Caco-2 (cell line): ENCODE measurements around the gene ASPG. TPM values are rescaled to one million over a fixed set of nuclear protein-coding genes. Genes with fewer than 3 reads are reported as not detected.
A peak's percentile ranks its signal among the peaks of the same experiment; 100 is the strongest.

Experiments used
- BruUV-seq: library from RNA; stranded (reverse); fragments of 400-500 nt; replicated peaks from 2 replicates; lab custom pipeline; 2021; lab: Mats Ljungman, UMichigan
- CTCF ChIA-PET: fragments of 300-600 bp; sonication (Branson Sonifier 250); formaldehyde crosslinking; loops from one replicate; lab custom pipeline; 2022; ENCODE audit warnings: antibody characterized with exemption; lab: Charles Lee
- POLR2A ChIA-PET: fragments of 300-600 bp; sonication (Branson Sonifier 250); formaldehyde crosslinking; loops from one replicate; lab custom pipeline; 2022; ENCODE audit warnings: antibody characterized with exemption; lab: Charles Lee
- DNase-seq, 2 experiments: peaks; one replicate each; pipeline versions ENCODE4 v3.0.0 to v3.0.0-alpha.2; 2020 to 2022
- H3K27me3 ChIP-seq: replicated peaks from 2 replicates; pipeline ENCODE4 v1.6.0; 2011; ENCODE audit warnings: low read length; ENCODE audit not compliant: control insufficient read depth, insufficient read depth
- H3K36me3 ChIP-seq: 2 replicates; pipeline ENCODE4 v1.5.1; 2011; ENCODE audit warnings: low read length; ENCODE audit not compliant: control insufficient read depth, insufficient read depth
- H3K4me1 ChIP-seq: fragments of 250-450 bp; sonication (Bioruptor Pico); 2 replicates; pipeline ENCODE4 v1.5.1; 2020; ENCODE audit warnings: mild to moderate bottlenecking
- H3K4me3 ChIP-seq: 2 replicates; pipeline ENCODE4 v1.5.1; 2011; ENCODE audit warnings: low read depth, mild to moderate bottlenecking, control low read depth, low read length
- H3K9me3 ChIP-seq: fragments of 250-450 bp; sonication (Bioruptor Pico); 2 replicates; pipeline ENCODE4 v1.5.1; 2020; ENCODE audit warnings: mild to moderate bottlenecking, moderate library complexity
- H3K27ac Mint-ChIP-seq: one replicate; pipeline ENCODE4 v1.8.0; 2022; ENCODE audit warnings: mixed read lengths; ENCODE audit not compliant: unreplicated experiment
- H3K27me3 Mint-ChIP-seq: one replicate; pipeline ENCODE4 v1.8.0; 2022; ENCODE audit warnings: mixed read lengths; ENCODE audit not compliant: insufficient read depth, unreplicated experiment
- H3K36me3 Mint-ChIP-seq: one replicate; pipeline ENCODE4 v1.8.0; 2022; ENCODE audit warnings: mild to moderate bottlenecking, mixed read lengths; ENCODE audit not compliant: insufficient read depth, unreplicated experiment
- H3K4me1 Mint-ChIP-seq: one replicate; pipeline ENCODE4 v1.8.0; 2022; ENCODE audit warnings: low read depth, mixed read lengths; ENCODE audit not compliant: unreplicated experiment
- H3K4me3 Mint-ChIP-seq: one replicate; pipeline ENCODE4 v1.8.0; 2022; ENCODE audit warnings: mild to moderate bottlenecking, moderate library complexity, mixed read lengths; ENCODE audit not compliant: unreplicated experiment
- H3K9me3 Mint-ChIP-seq: one replicate; pipeline ENCODE4 v1.8.0; 2022; ENCODE audit warnings: mixed read lengths; ENCODE audit not compliant: unreplicated experiment
- intact Hi-C: fragments of 100-400 bp; cut with micrococcal nuclease; formaldehyde crosslinking; loops from one replicate; pipeline ENCODE4 v1.10.0; 2022; ENCODE audit not compliant: unreplicated experiment
- total RNA-seq: library from RNA; stranded (reverse); gene quantifications from 2 replicates; pipeline ENCODE4 v1.2.3, GENCODE V29; 2022
- TF ChIP-seq, protein P1 (sequence below), 2 experiments: fragments of 200-600 bp in 1 of 2; IDR thresholded peaks; 1 replicate in 1 of 2; 2 replicates in 1 of 2; pipeline versions ENCODE4 v1.5.1 to v1.8.0; 2011 to 2022; ENCODE audit warnings: antibody characterized with exemption in 1 of 2, control low read depth in 1 of 2, inconsistent platforms in 1 of 2, low read depth in 1 of 2, low read length in 1 of 2, mild to moderate bottlenecking in 1 of 2, moderate library complexity in 1 of 2; ENCODE audit not compliant: insufficient read depth in 1 of 2, severe bottlenecking in 1 of 2, unreplicated experiment in 1 of 2

The ASPG gene
- total RNA-seq, 1 experiment from 2014 or later, result not detected

- TF ChIP-seq, protein P1, sequence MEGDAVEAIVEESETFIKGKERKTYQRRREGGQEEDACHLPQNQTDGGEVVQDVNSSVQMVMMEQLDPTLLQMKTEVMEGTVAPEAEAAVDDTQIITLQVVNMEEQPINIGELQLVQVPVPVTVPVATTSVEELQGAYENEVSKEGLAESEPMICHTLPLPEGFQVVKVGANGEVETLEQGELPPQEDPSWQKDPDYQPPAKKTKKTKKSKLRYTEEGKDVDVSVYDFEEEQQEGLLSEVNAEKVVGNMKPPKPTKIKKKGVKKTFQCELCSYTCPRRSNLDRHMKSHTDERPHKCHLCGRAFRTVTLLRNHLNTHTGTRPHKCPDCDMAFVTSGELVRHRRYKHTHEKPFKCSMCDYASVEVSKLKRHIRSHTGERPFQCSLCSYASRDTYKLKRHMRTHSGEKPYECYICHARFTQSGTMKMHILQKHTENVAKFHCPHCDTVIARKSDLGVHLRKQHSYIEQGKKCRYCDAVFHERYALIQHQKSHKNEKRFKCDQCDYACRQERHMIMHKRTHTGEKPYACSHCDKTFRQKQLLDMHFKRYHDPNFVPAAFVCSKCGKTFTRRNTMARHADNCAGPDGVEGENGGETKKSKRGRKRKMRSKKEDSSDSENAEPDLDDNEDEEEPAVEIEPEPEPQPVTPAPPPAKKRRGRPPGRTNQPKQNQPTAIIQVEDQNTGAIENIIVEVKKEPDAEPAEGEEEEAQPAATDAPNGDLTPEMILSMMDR (IDR thresholded peaks at IDR 0.05; ENCODE audit: insufficient read depth in 1 of 2, low read depth in 1 of 2, low read length in 1 of 2, severe bottlenecking in 1 of 2, unreplicated experiment in 1 of 2), result no peak
- Mint-ChIP-seq H3K9me3 (no peaks in the 10 kb centered on the region), H3K4me3 (peak within 1 kb of the TSS; percentile 47), H3K27ac (no peak within 1 kb of the TSS), H3K36me3 (no peaks in the 10 kb centered on the region), H3K27me3 (peaks cover 12% of the 10 kb centered on the region), H3K4me1 (no peaks in the 10 kb centered on the region)
- peaks cover 15% of the 10 kb centered on the region for H3K4me1 ChIP-seq
- peaks cover 5% of the 10 kb centered on the region; the same call in 1 of the 2 replicates for H3K27me3 ChIP-seq
- intact Hi-C loops, result loop anchor here (2.0 kb wide), 1 partner anchor 233 kb away; no protein-coding TSS in a partner anchor
- ChIA-PET CTCF (interaction anchor here (0.8 to 1.9 kb wide), 4 partner anchors 44 to 426 kb away, joined by 3 to 9 read pairs (median 4); no protein-coding TSS in a partner anchor), POLR2A (no interaction called here)
- no peaks in the 10 kb centered on the region for H3K9me3 ChIP-seq
- no peaks in the 10 kb centered on the region for H3K36me3 ChIP-seq
- DNase-seq, result peak; percentile 65 to 72
- H3K4me3 ChIP-seq, result peak within 1 kb of the TSS; percentile 53
- BruUV-seq, result no TSS peak
Observed at GRCh38 chr14:104138098-104138717, 52.7 kb downstream of the ASPG start, which contains the start of gene KIF26A. Gene KIF26A (plus strand): TSS chr14:104138587. CDS start chr14:104138723, 136 bp downstream.

GRCh38 chr14:104138718-104139459 is 53.4 kb downstream of the ASPG start:
- Histone ChIP-seq H3K27me3 (peaks cover 5% of the 10 kb centered on the region; the same call in 1 of the 2 replicates), H3K4me3 (peak overlapping the region; percentile 53), H3K4me1 (peaks cover 15% of the 10 kb centered on the region), H3K36me3 (no peaks in the 10 kb centered on the region), H3K9me3 (no peaks in the 10 kb centered on the region)
- BruUV-seq, result no TSS peak
- H3K9me3 Mint-ChIP-seq, result no peaks in the 10 kb centered on the region
- H3K27ac Mint-ChIP-seq, result no peak overlapping the region
- H3K4me3 Mint-ChIP-seq, result no peak overlapping the region
- intact Hi-C loops, result loop anchor here (2.0 kb wide), 1 partner anchor 232 kb away; no protein-coding TSS in a partner anchor
- TF ChIP-seq, protein P1 (IDR thresholded peaks at IDR 0.05; ENCODE audit: insufficient read depth in 1 of 2, low read depth in 1 of 2, low read length in 1 of 2, severe bottlenecking in 1 of 2, unreplicated experiment in 1 of 2), result no peak
- POLR2A ChIA-PET, result no interaction called here
- no peaks in the 10 kb centered on the region for H3K4me1 Mint-ChIP-seq
- CTCF ChIA-PET, result no interaction called here
- no peaks in the 10 kb centered on the region for H3K36me3 Mint-ChIP-seq
- peaks cover 11% of the 10 kb centered on the region for H3K27me3 Mint-ChIP-seq
- no peak for DNase-seq

GRCh38 chr14:104139460-104140212 is 54.1 kb downstream of the ASPG start:
- intact Hi-C loops, result loop anchor here (2.0 kb wide), 1 partner anchor 231 kb away; no protein-coding TSS in a partner anchor
- peaks cover 11% of the 10 kb centered on the region for H3K27me3 Mint-ChIP-seq
- H3K27ac Mint-ChIP-seq, result no peak overlapping the region
- ChIA-PET POLR2A (no interaction called here), CTCF (no interaction called here)
- no peak overlapping the region for H3K4me3 Mint-ChIP-seq
- H3K4me1 ChIP-seq, result peaks cover 15% of the 10 kb centered on the region
- no peaks in the 10 kb centered on the region for H3K4me1 Mint-ChIP-seq
- no peak overlapping the region for H3K4me3 ChIP-seq
- H3K36me3 ChIP-seq, result no peaks in the 10 kb centered on the region
- H3K9me3 ChIP-seq, result no peaks in the 10 kb centered on the region
- DNase-seq, result no peak
- no TSS peak for BruUV-seq
- no peaks in the 10 kb centered on the region for H3K36me3 Mint-ChIP-seq
- H3K9me3 Mint-ChIP-seq, result no peaks in the 10 kb centered on the region
- TF ChIP-seq, protein P1 (IDR thresholded peaks at IDR 0.05; ENCODE audit: insufficient read depth in 1 of 2, low read depth in 1 of 2, low read length in 1 of 2, severe bottlenecking in 1 of 2, unreplicated experiment in 1 of 2), result no peak
- peaks cover 5% of the 10 kb centered on the region; the same call in 1 of the 2 replicates for H3K27me3 ChIP-seq
